ENCODE measurements around the gene HOXD13. TPM values are rescaled to one million over a fixed set of nuclear protein-coding genes. Genes with fewer than 3 reads are reported as not detected.

Gene HOXD13
- polyA plus RNA-seq (ENCODE audit: insufficient read length in 3 of 3): under 1 TPM; 0.11 to 0.17 (median 0.14) TPM

GRCh38 chr2:176092270-176093144, at the start of gene HOXD13:
HOXD13 (plus strand) TSS chr2:176092721; CDS start chr2:176092891, 170 bp downstream.
- DNase-seq (ENCODE audit: low read depth in 3 of 3, low spot score in 2 of 3): no peak

- no peak for DNase-seq (ENCODE audit: low read depth in 3 of 3, low spot score in 2 of 3)
Observed at GRCh38 chr2:176056406-176056805, 36.1 kb upstream of the HOXD13 start.

GRCh38 chr2:176063958-176064357, 28.6 kb upstream of the HOXD13 start:
- no peak for DNase-seq (ENCODE audit: low read depth in 3 of 3, low spot score in 2 of 3)

- DNase-seq (ENCODE audit: low read depth in 3 of 3, low spot score in 2 of 3): peak in 1 of 3 donors; percentile 30
Observed at GRCh38 chr2:176066645-176067588, 25.6 kb upstream of the HOXD13 start.

- peak in 1 of 3 donors; percentile 24 for DNase-seq (ENCODE audit: low read depth in 3 of 3, low spot score in 2 of 3)
Observed at GRCh38 chr2:176067589-176068418, 24.7 kb upstream of the HOXD13 start.

GRCh38 chr2:176068419-176068832, 24.1 kb upstream of the HOXD13 start:
- DNase-seq (ENCODE audit: low read depth in 3 of 3, low spot score in 2 of 3): peak in 1 of 3 donors; percentile 26

GRCh38 chr2:176071330-176072291, 20.9 kb upstream of the HOXD13 start:
- DNase-seq (ENCODE audit: low read depth in 3 of 3, low spot score in 2 of 3): no peak

- no peak for DNase-seq (ENCODE audit: low read depth in 3 of 3, low spot score in 2 of 3)
Observed at GRCh38 chr2:176072292-176072669, 20.2 kb upstream of the HOXD13 start.

- peak in 1 of 3 donors; percentile 7 for DNase-seq (ENCODE audit: low read depth in 3 of 3, low spot score in 2 of 3)
Observed at GRCh38 chr2:176072951-176073904, 19.3 kb upstream of the HOXD13 start.

- DNase-seq (ENCODE audit: low read depth in 3 of 3, low spot score in 2 of 3): no peak
Observed at GRCh38 chr2:176074919-176075425, 17.5 kb upstream of the HOXD13 start.

GRCh38 chr2:176075481-176075880, 17.0 kb upstream of the HOXD13 start:
- peak in 1 of 3 donors; percentile 38 for DNase-seq (ENCODE audit: low read depth in 3 of 3, low spot score in 2 of 3)

GRCh38 chr2:176076063-176076462, 16.5 kb upstream of the HOXD13 start:
- peak in 1 of 3 donors; percentile 4 for DNase-seq (ENCODE audit: low read depth in 3 of 3, low spot score in 2 of 3)

GRCh38 chr2:176076796-176077195, 15.7 kb upstream of the HOXD13 start:
- peak in 1 of 3 donors; percentile 18 for DNase-seq (ENCODE audit: low read depth in 3 of 3, low spot score in 2 of 3)

GRCh38 chr2:176078541-176079284, 13.8 kb upstream of the HOXD13 start:
- DNase-seq (ENCODE audit: low read depth in 3 of 3, low spot score in 2 of 3): peak in 1 of 3 donors; percentile 18

GRCh38 chr2:176079285-176079830, 13.2 kb upstream of the HOXD13 start:
- DNase-seq (ENCODE audit: low read depth in 3 of 3, low spot score in 2 of 3): peak in 1 of 3 donors; percentile 10

GRCh38 chr2:176079831-176080539, 12.5 kb upstream of the HOXD13 start:
- DNase-seq (ENCODE audit: low read depth in 3 of 3, low spot score in 2 of 3): peak in 1 of 3 donors; percentile 24

Measured in right renal cortex interstitium (tissue), 3 donors.